H9 (cell line): ENCODE measurements around the gene SPATA20. TPM values are rescaled to one million over a fixed set of nuclear protein-coding genes. Genes with fewer than 3 reads are reported as not detected.

Experiments
- DNase-seq: peaks from one replicate; pipeline ENCODE4 v3.0.0-alpha.2; 2017
- H2AFZ ChIP-seq: one replicate; pipeline ENCODE4 v1.6.1; 2013; ENCODE audit warnings: mild to moderate bottlenecking, low read length, control low read depth, moderate library complexity
- H2AK5ac ChIP-seq: 2 replicates; pipeline ENCODE4 v1.6.1; 2013; ENCODE audit warnings: low read length, control low read depth, mixed read lengths; ENCODE audit not compliant: insufficient read length
- H2BK120ac ChIP-seq: one replicate; pipeline ENCODE4 v1.6.1; 2013; ENCODE audit warnings: low read depth, mild to moderate bottlenecking, low read length, control low read depth, inconsistent platforms; ENCODE audit not compliant: poor library complexity, severe bottlenecking
- H2BK12ac ChIP-seq: 2 replicates; pipeline ENCODE4 v1.6.1; 2013; ENCODE audit warnings: low read length, control low read depth, mixed read lengths, low read depth; ENCODE audit not compliant: insufficient read length
- H2BK15ac ChIP-seq: 2 replicates; pipeline ENCODE4 v1.6.1; 2013; ENCODE audit warnings: low read depth, low read length, control low read depth
- H2BK20ac ChIP-seq: one replicate; pipeline ENCODE4 v1.6.1; 2013; ENCODE audit warnings: low read depth, mild to moderate bottlenecking, low read length, control low read depth, inconsistent platforms; ENCODE audit not compliant: poor library complexity, severe bottlenecking
- H2BK5ac ChIP-seq: 2 replicates; pipeline ENCODE4 v1.6.1; 2013; ENCODE audit warnings: low read length, control low read depth, mixed read lengths; ENCODE audit not compliant: insufficient read length
- H3K14ac ChIP-seq: 2 replicates; pipeline ENCODE4 v1.6.1; 2013; ENCODE audit warnings: low read length, control low read depth; ENCODE audit not compliant: insufficient read depth
- H3K18ac ChIP-seq: 2 replicates; pipeline ENCODE4 v1.6.1; 2013; ENCODE audit warnings: low read depth, mild to moderate bottlenecking, mixed read lengths, low read length, control low read depth; ENCODE audit not compliant: insufficient read length
- H3K23ac ChIP-seq: 2 replicates; pipeline ENCODE4 v1.6.1; 2013; ENCODE audit warnings: low read length, control low read depth, mixed read lengths, low read depth; ENCODE audit not compliant: insufficient read length
- H3K23me2 ChIP-seq: 2 replicates; pipeline ENCODE4 v1.6.1; 2013; ENCODE audit warnings: low read depth, mild to moderate bottlenecking, mixed read lengths, low read length, control low read depth; ENCODE audit not compliant: insufficient read length, poor library complexity, severe bottlenecking
- H3K27ac ChIP-seq: 2 replicates; pipeline ENCODE4 v1.5.1; 2013; ENCODE audit warnings: low read length, control low read depth, mixed read lengths, low read depth; ENCODE audit not compliant: insufficient read length
- H3K27me3 ChIP-seq: 2 replicates; pipeline ENCODE4 v1.6.1; 2013; ENCODE audit warnings: low read length, control low read depth, inconsistent platforms; ENCODE audit not compliant: insufficient read depth
- H3K4ac ChIP-seq: 2 replicates; pipeline ENCODE4 v1.6.1; 2013; ENCODE audit warnings: low read depth, mild to moderate bottlenecking, control low read depth, inconsistent platforms, low read length, moderate library complexity
- H3K4me1 ChIP-seq: 2 replicates; pipeline ENCODE4 v1.6.1; 2013; ENCODE audit warnings: low read length, control low read depth, inconsistent platforms; ENCODE audit not compliant: insufficient read depth
- H3K4me2 ChIP-seq: 2 replicates; pipeline ENCODE4 v1.6.1; 2013; ENCODE audit warnings: low read length, control low read depth, mixed read lengths; ENCODE audit not compliant: insufficient read length, insufficient read depth
- H3K56ac ChIP-seq: 2 replicates; pipeline ENCODE4 v1.6.1; 2013; ENCODE audit warnings: low read depth, mild to moderate bottlenecking, mixed read lengths, low read length, control low read depth; ENCODE audit not compliant: insufficient read length
- H3K79me1 ChIP-seq: 2 replicates; pipeline ENCODE4 v1.6.1; 2013; ENCODE audit warnings: low read depth, mild to moderate bottlenecking, moderate library complexity, low read length, control low read depth, inconsistent platforms; ENCODE audit not compliant: insufficient read depth, poor library complexity, severe bottlenecking
- H3K79me2 ChIP-seq: 2 replicates; pipeline ENCODE4 v1.6.1; 2013; ENCODE audit warnings: low read length, control low read depth, inconsistent platforms; ENCODE audit not compliant: insufficient read depth
- H3K9ac ChIP-seq: 2 replicates; pipeline ENCODE4 v1.6.1; 2013; ENCODE audit warnings: low read length, control low read depth, mixed read lengths; ENCODE audit not compliant: insufficient read length; ENCODE audit errors: extremely low read depth
- H3K9me3 ChIP-seq: one replicate; pipeline ENCODE4 v1.6.1; 2013; ENCODE audit warnings: low read depth, low read length, inconsistent platforms; ENCODE audit not compliant: control insufficient read depth
- H3T11ph ChIP-seq: one replicate; pipeline ENCODE4 v1.6.1; 2013; ENCODE audit warnings: mild to moderate bottlenecking, low read length, control low read depth, inconsistent platforms
- H4K20me1 ChIP-seq: one replicate; pipeline ENCODE4 v1.6.1; 2013; ENCODE audit not compliant: control insufficient read depth, insufficient read length, insufficient read depth
- H4K5ac ChIP-seq: 2 replicates; pipeline ENCODE4 v1.6.1; 2013; ENCODE audit warnings: low read depth, mild to moderate bottlenecking, mixed read lengths, low read length, control low read depth; ENCODE audit not compliant: insufficient read length
- H4K8ac ChIP-seq: replicated peaks from 2 replicates; pipeline ENCODE4 v1.6.1; 2013; ENCODE audit warnings: low read length, control low read depth, mixed read lengths, low read depth; ENCODE audit not compliant: insufficient read length
- H4K91ac ChIP-seq: 2 replicates; pipeline ENCODE4 v1.6.1; 2013; ENCODE audit warnings: low read depth, mild to moderate bottlenecking, moderate library complexity, mixed read lengths, low read length, control low read depth; ENCODE audit not compliant: insufficient read length
- H3K27ac Mint-ChIP-seq, 3 experiments: 2 replicates in 2 of 3; 3 replicates in 1 of 3; pipeline ENCODE4 v1.8.0; 2020 to 2021; ENCODE audit warnings: mixed read lengths in 3 of 3, mild to moderate bottlenecking in 1 of 3, moderate library complexity in 1 of 3
- H3K27me3 Mint-ChIP-seq: 2 replicates; pipeline ENCODE4 v1.8.0; 2021; ENCODE audit warnings: low read depth, mild to moderate bottlenecking, moderate library complexity, mixed read lengths
- H3K36me3 Mint-ChIP-seq, 3 experiments: 2 replicates in 2 of 3; 3 replicates in 1 of 3; pipeline ENCODE4 v1.8.0; 2020 to 2021; ENCODE audit warnings: low read depth in 3 of 3, mixed read lengths in 3 of 3; ENCODE audit not compliant: insufficient read depth in 1 of 3
- H3K4me1 Mint-ChIP-seq, 2 experiments: 2 replicates each; pipeline ENCODE4 v1.8.0; 2020; ENCODE audit warnings: mixed read lengths in 2 of 2
- H3K4me3 Mint-ChIP-seq, 2 experiments: 2 replicates in 1 of 2; 3 replicates in 1 of 2; pipeline ENCODE4 v1.8.0; 2020 to 2021; ENCODE audit warnings: mild to moderate bottlenecking in 2 of 2, mixed read lengths in 2 of 2, moderate library complexity in 1 of 2
- H3K9me3 Mint-ChIP-seq, 2 experiments: 2 replicates in 1 of 2; 3 replicates in 1 of 2; pipeline ENCODE4 v1.8.0; 2020; ENCODE audit warnings: mild to moderate bottlenecking in 2 of 2, mixed read lengths in 2 of 2, moderate library complexity in 1 of 2
- WGBS: extraction: QIAGEN DNeasy Blood & Tissue Kit; methylation state at CpG from one replicate; pipeline ENCODE4 v1.1.7; 2013; ENCODE audit warnings: missing lambda C conversion rate, low lambda C conversion rate, mixed read lengths; ENCODE audit not compliant: insufficient read length; ENCODE audit errors: extremely low coverage; 5-methylcytosine and 5-hydroxymethylcytosine counted together
- total RNA-seq: library from RNA; stranded (reverse); gene quantifications from 2 replicates; pipeline ENCODE4 v1.2.1, GENCODE V29; 2021
- TF ChIP-seq, protein P1 (sequence below): fragments of 200-600 bp; sonication (generic); conservative IDR thresholded peaks from 3 replicates; pipeline ENCODE4 v1.8.0; 2021; ENCODE audit warnings: antibody characterized with exemption, mild to moderate bottlenecking

The SPATA20 gene
- total RNA-seq, 1 experiment from 2014 or later = 23.9 TPM

DNA sequence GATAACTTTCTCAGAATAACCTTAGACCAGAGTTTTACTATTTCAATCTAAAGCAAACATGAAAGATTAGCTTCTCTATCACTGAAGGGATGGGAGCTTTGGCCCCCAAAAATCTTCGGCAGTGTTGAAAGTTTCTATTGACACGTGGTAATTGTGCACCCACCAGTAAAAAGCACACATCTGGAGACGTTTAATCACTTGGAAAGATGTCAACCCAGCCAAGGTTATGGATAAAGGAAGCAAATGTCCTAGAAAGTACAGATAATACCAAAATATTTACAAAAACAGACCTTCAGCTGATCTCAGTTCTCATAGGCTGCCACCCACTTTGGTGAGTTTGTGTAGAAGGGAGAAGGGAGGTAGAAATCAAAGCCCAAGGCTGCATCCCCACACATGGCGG lies 33.5 kb upstream of the SPATA20 start:
- no peaks in the 10 kb centered on the region for H3K79me1 ChIP-seq
- no peaks in the 10 kb centered on the region; a peak in 2 of 5 replicates for H3K9me3 Mint-ChIP-seq
- H3K79me2 ChIP-seq = no peaks in the 10 kb centered on the region
- H2AFZ ChIP-seq = no peak overlapping the region
- no peak overlapping the region for H2BK5ac ChIP-seq
- H2BK120ac ChIP-seq = no peak overlapping the region
- DNase-seq = no peak
- H2BK15ac ChIP-seq = no peak overlapping the region
- H4K5ac ChIP-seq = no peak overlapping the region
- no peak overlapping the region for H4K8ac ChIP-seq
- no peak overlapping the region for H3K27ac Mint-ChIP-seq
- no peaks in the 10 kb centered on the region for H3K36me3 Mint-ChIP-seq
- no peak overlapping the region for H3K4ac ChIP-seq
- H4K91ac ChIP-seq = no peak overlapping the region
- H3K23ac ChIP-seq = no peak overlapping the region
- H3K4me1 Mint-ChIP-seq = peaks cover 26 to 41% of the 10 kb centered on the region in 2 experiments
- no peak overlapping the region for H3K56ac ChIP-seq
- H2AK5ac ChIP-seq = no peak overlapping the region
- WGBS = no CpG with 5 or more reads among the region's 4 CpGs
- H3K9ac ChIP-seq = no peak overlapping the region
- no peak overlapping the region for H3K18ac ChIP-seq
- H3K4me1 ChIP-seq = no peaks in the 10 kb centered on the region; the same call in 1 of the 2 replicates
- no peak overlapping the region for H3K14ac ChIP-seq
- no peaks in the 10 kb centered on the region for H3K27me3 ChIP-seq
- peaks cover 14% of the 10 kb centered on the region for H3K27me3 Mint-ChIP-seq
- H3K9me3 ChIP-seq = no peaks in the 10 kb centered on the region
- H3T11ph ChIP-seq = no peak overlapping the region
- no peaks in the 10 kb centered on the region for H4K20me1 ChIP-seq
- no peak overlapping the region for H3K27ac ChIP-seq
- no peak overlapping the region for H2BK20ac ChIP-seq
- H3K23me2 ChIP-seq = peaks cover 5% of the 10 kb centered on the region
- no peak overlapping the region for H2BK12ac ChIP-seq
- no peak overlapping the region for H3K4me2 ChIP-seq
- no peak overlapping the region for H3K4me3 Mint-ChIP-seq
- TF ChIP-seq, protein P1, sequence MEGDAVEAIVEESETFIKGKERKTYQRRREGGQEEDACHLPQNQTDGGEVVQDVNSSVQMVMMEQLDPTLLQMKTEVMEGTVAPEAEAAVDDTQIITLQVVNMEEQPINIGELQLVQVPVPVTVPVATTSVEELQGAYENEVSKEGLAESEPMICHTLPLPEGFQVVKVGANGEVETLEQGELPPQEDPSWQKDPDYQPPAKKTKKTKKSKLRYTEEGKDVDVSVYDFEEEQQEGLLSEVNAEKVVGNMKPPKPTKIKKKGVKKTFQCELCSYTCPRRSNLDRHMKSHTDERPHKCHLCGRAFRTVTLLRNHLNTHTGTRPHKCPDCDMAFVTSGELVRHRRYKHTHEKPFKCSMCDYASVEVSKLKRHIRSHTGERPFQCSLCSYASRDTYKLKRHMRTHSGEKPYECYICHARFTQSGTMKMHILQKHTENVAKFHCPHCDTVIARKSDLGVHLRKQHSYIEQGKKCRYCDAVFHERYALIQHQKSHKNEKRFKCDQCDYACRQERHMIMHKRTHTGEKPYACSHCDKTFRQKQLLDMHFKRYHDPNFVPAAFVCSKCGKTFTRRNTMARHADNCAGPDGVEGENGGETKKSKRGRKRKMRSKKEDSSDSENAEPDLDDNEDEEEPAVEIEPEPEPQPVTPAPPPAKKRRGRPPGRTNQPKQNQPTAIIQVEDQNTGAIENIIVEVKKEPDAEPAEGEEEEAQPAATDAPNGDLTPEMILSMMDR = no peak
